Heart right ventricle (tissue), 16 donors: ENCODE data around the gene AKNA. TPM values are rescaled to one million over a fixed set of nuclear protein-coding genes. Genes with fewer than 3 reads are reported as not detected.

Experiments used
- ATAC-seq, 8 donors: fragments of 200-7000 bp; cut with Tn5 transposase; one replicate each; pipeline ENCODE4 v1.9.1; 2020; ENCODE audit warnings: mild to moderate bottlenecking in 8 of 8, moderate library complexity in 8 of 8, moderate number of reproducible peaks in 1 of 8
- DNase-seq, 2 donors: peaks; one replicate each; pipeline ENCODE4 v3.0.0-alpha.2; 2020
- H3K27ac ChIP-seq, 10 donors: fragments of 200-600 bp; sonication (generic) in 2 of 10; one replicate each; pipeline versions ENCODE4 v1.5.0 to v1.8.0; 2020 to 2022; ENCODE audit warnings: mild to moderate bottlenecking in 3 of 10
- H3K27me3 ChIP-seq, 7 donors: fragments of 200-600 bp; one replicate each; pipeline ENCODE4 v1.8.0; 2021 to 2022; ENCODE audit warnings: mild to moderate bottlenecking in 2 of 7
- H3K36me3 ChIP-seq, 9 donors: fragments of 200-600 bp; sonication (generic) in 1 of 9; one replicate each; pipeline versions ENCODE4 v1.5.0 to v1.8.0; 2020 to 2022; ENCODE audit warnings: mild to moderate bottlenecking in 2 of 9
- H3K4me1 ChIP-seq, 9 donors: fragments of 200-600 bp; sonication (generic) in 1 of 9; one replicate each; pipeline versions ENCODE4 v1.5.0 to v1.8.0; 2020 to 2022; ENCODE audit warnings: mild to moderate bottlenecking in 4 of 9
- H3K4me3 ChIP-seq, 10 donors: fragments of 200-600 bp; sonication (generic) in 2 of 10; one replicate each; pipeline versions ENCODE4 v1.5.0 to v1.8.0; 2020 to 2022; ENCODE audit warnings: mild to moderate bottlenecking in 7 of 10, moderate library complexity in 2 of 10
- H3K9me3 ChIP-seq, 11 donors: fragments of 200-600 bp in 10 of 11; sonication (generic) in 2 of 11; one replicate each; pipeline versions ENCODE4 v1.5.0 to v1.8.0; 2013 to 2022; ENCODE audit warnings: mild to moderate bottlenecking in 2 of 11, control low read depth in 1 of 11, moderate library complexity in 1 of 11
- CTCF ChIP-seq, 9 donors: fragments of 200-600 bp; sonication (generic) in 2 of 9; IDR thresholded peaks; one replicate each; pipeline versions ENCODE4 v1.5.0 to v1.8.0; 2021 to 2022; ENCODE audit warnings: antibody characterized with exemption in 9 of 9, mild to moderate bottlenecking in 5 of 9, moderate library complexity in 1 of 9
- WGBS, 2 donors: extraction: QIAGEN DNeasy Blood & Tissue Kit; methylation state at CpG; one replicate each; pipeline ENCODE4 v1.1.7; 2013; ENCODE audit warnings: inconsistent platforms in 1 of 2; 5-methylcytosine and 5-hydroxymethylcytosine counted together
- intact Hi-C, 10 donors: fragments of 100-400 bp; cut with DNase I; formaldehyde crosslinking; loops; one replicate each; pipeline versions ENCODE4 v1.11.1 to v1.14.2; 2022
- polyA plus RNA-seq, 2 donors: library from polyadenylated mRNA; stranded (reverse); fragments of 200-250 nt; gene quantifications; one replicate each; pipeline ENCODE4 v1.2.3, GENCODE V29; 2013
- total RNA-seq, 10 donors: library from RNA; stranded (reverse); fragmentation: NEBNext Ultra II Directional in 3 of 10; extraction: Animal tissue kit (Norgen Biotek cat#: 25700) in 3 of 10; gene quantifications; one replicate each; pipeline versions ENCODE4 v1.2.1 to v1.2.4, GENCODE V29; 2021 to 2023
- donor health status: Arrhythmogenic right ventricular cardiomyopathy.
- donor health status: ischemic (EF 13 %, LVEDD 7.1; RV severe dilation, severe dysfunction).
- donor health status: healthy with polysubstance abuse.
- donor health status: DM: no; HTN: yes; CAD: no.
- donor health status: DM: no; HTN: no; CAD: no.
- donor health status: ischemic (EF 25% LVEDD 6.9; RV normal size, moderate dysfunction).
- donor health status: ischemic (EF 25% LVEDD 5.7; RV mildly dilated, moderate dysfunction).
- donor health status: healthy.
- donor health status: DM: yes; HTN: yes; CAD: no.
- donor health status: Ischemic cardiomyopathy.
- donor health status: ischemic (EF 35%, LVEDD 5.7; RV mildly dilated, moderate dysfunction).
- donor health status: nonischemic (EF 11% LVEDD 7.7; RV severe dilation, severe dysfunction).
- donor health status: DM: yes; HTN: yes; CAD: no.
- donor health status: PGD.
- donor health status: ischemic (EF 29% LVEDD 5.4; RV normal size, mild dysfunction).
- donor health status: nonischemic (EF 23%, LVEDD 6.1; RV moderate dilation, normal function).

The AKNA gene
- total and polyA plus RNA-seq, 12 donors = 2.7 to 20.5 (median 4.6) TPM

- no peaks in the 10 kb centered on the region for H3K9me3 ChIP-seq
- ATAC-seq (no peak), DNase-seq (no peak)
- no peak for TF ChIP-seq CTCF (IDR thresholded peaks at IDR 0.05)
- H3K27ac ChIP-seq = no peak overlapping the region
- H3K27me3 ChIP-seq = no peaks in the 10 kb centered on the region
- WGBS, 2 donors = 90 to 92% methylated on average over 12 of the region's 12 CpGs
- peaks cover 0 to 44% (median 0%) of the 10 kb centered on the region in 9 donors for H3K4me1 ChIP-seq
- peaks cover 0 to 97% (median 37%) of the 10 kb centered on the region in 9 donors for H3K36me3 ChIP-seq
- no peak overlapping the region for H3K4me3 ChIP-seq
- intact Hi-C loops = no loop called here
Observed at GRCh38 chr9:114362394-114362793, 25.4 kb downstream of the AKNA start.

- Histone ChIP-seq H3K4me1 (peaks cover 0 to 36% (median 0%) of the 10 kb centered on the region in 9 donors), H3K9me3 (no peaks in the 10 kb centered on the region), H3K27me3 (no peaks in the 10 kb centered on the region), H3K4me3 (no peak overlapping the region), H3K36me3 (peaks cover 0 to 97% (median 37%) of the 10 kb centered on the region in 9 donors), H3K27ac (no peak overlapping the region)
- TF ChIP-seq CTCF (IDR thresholded peaks at IDR 0.05) = no peak
- DNase-seq (no peak), ATAC-seq (no peak)
- WGBS, 2 donors = 96% methylated on average over 7 of the region's 7 CpGs
- intact Hi-C loops = no loop called here
Observed at GRCh38 chr9:114361542-114361941, 26.2 kb downstream of the AKNA start.

- no peak overlapping the region for H3K4me3 ChIP-seq
- no peak for DNase-seq
- no peaks in the 10 kb centered on the region for H3K27me3 ChIP-seq
- no peaks in the 10 kb centered on the region for H3K9me3 ChIP-seq
- intact Hi-C loops = no loop called here
- 97 to 98% methylated on average over 7 of the region's 7 CpGs for WGBS, 2 donors
- peaks cover 0 to 18% (median 0%) of the 10 kb centered on the region in 9 donors for H3K4me1 ChIP-seq
- no peak for ATAC-seq
- no peak overlapping the region for H3K27ac ChIP-seq
- no peak for TF ChIP-seq CTCF (IDR thresholded peaks at IDR 0.05)
- H3K36me3 ChIP-seq = peaks cover 0 to 100% (median 38%) of the 10 kb centered on the region in 9 donors
Observed at GRCh38 chr9:114359801-114360200, 28.0 kb downstream of the AKNA start.

- peaks cover 0 to 100% (median 38%) of the 10 kb centered on the region in 9 donors for H3K36me3 ChIP-seq
- DNase-seq (no peak), ATAC-seq (no peak)
- no peaks in the 10 kb centered on the region for H3K27me3 ChIP-seq
- intact Hi-C loops = no loop called here
- H3K27ac ChIP-seq = no peak overlapping the region
- 95 to 97% methylated on average over 9 of the region's 9 CpGs for WGBS, 2 donors
- H3K4me3 ChIP-seq = no peak overlapping the region
- TF ChIP-seq CTCF (IDR thresholded peaks at IDR 0.05) = no peak
- no peaks in the 10 kb centered on the region for H3K4me1 ChIP-seq
- no peaks in the 10 kb centered on the region for H3K9me3 ChIP-seq
Observed at GRCh38 chr9:114357911-114358328, 29.9 kb downstream of the AKNA start.
